Mucosa of descending colon (tissue), 3 donors: ENCODE data around the gene METTL2B. TPM values are rescaled to one million over a fixed set of nuclear protein-coding genes. Genes with fewer than 3 reads are reported as not detected.
A peak's percentile ranks its signal among the peaks of the same experiment; 100 is the strongest.
"Not testable (repeated sequence)": the region's sequence is repeated elsewhere in the genome, so short reads cannot be mapped to it uniquely, and the experiment has no call there.

Source experiments
- ATAC-seq: fragments of 200-7000 bp; cut with Tn5 transposase; one replicate; pipeline ENCODE4 v1.9.1; 2020; ENCODE audit warnings: mild to moderate bottlenecking, moderate library complexity
- DNase-seq, 3 donors: peaks; one replicate each; pipeline ENCODE4 v3.0.0-alpha.2; 2020
- H3K36me3 ChIP-seq: fragments of 200-600 bp; one replicate; pipeline ENCODE4 v1.8.0; 2021; ENCODE audit warnings: low read depth, mild to moderate bottlenecking
- H3K4me1 ChIP-seq: fragments of 200-600 bp; one replicate; pipeline ENCODE4 v1.8.0; 2021; ENCODE audit warnings: low read depth, mild to moderate bottlenecking
- H3K4me3 ChIP-seq: fragments of 200-600 bp; one replicate; pipeline ENCODE4 v1.8.0; 2021; ENCODE audit warnings: mild to moderate bottlenecking
- H3K9me3 ChIP-seq: fragments of 200-600 bp; one replicate; pipeline ENCODE4 v1.8.0; 2021; ENCODE audit warnings: mild to moderate bottlenecking
- intact Hi-C, 2 donors: fragments of 100-400 bp; cut with DNase I in 1 of 2; cut with micrococcal nuclease in 1 of 2; formaldehyde crosslinking; loops; one replicate each; pipeline versions ENCODE4 v1.11.0 to v1.11.1; 2022; cut with DNase I, micrococcal nuclease
- total RNA-seq, 3 donors: library from RNA; stranded (reverse); fragmentation: NEBNext Ultra II Directional in 2 of 3; extraction: Animal tissue kit (Norgen Biotek cat#: 25700) in 2 of 3; gene quantifications; one replicate each; pipeline versions ENCODE4 v1.2.1 to v1.2.4, GENCODE V29; 2021 to 2023
- TF ChIP-seq, protein P1 (sequence below): fragments of 200-600 bp; IDR thresholded peaks from one replicate; pipeline ENCODE4 v1.8.0; 2022; ENCODE audit warnings: antibody characterized with exemption, mild to moderate bottlenecking
- donor health status: DM: no; HTN: no; CAD: no; lungs with moderate emphysema.
- donor health status: DM: no; HTN: no; CAD: no.
- donor health status: DM: no; HTN: yes; CAD: no.

The METTL2B gene
- total RNA-seq, 3 donors from 2014 or later, result 24.1 to 29.4 (median 28.4) TPM

DNA sequence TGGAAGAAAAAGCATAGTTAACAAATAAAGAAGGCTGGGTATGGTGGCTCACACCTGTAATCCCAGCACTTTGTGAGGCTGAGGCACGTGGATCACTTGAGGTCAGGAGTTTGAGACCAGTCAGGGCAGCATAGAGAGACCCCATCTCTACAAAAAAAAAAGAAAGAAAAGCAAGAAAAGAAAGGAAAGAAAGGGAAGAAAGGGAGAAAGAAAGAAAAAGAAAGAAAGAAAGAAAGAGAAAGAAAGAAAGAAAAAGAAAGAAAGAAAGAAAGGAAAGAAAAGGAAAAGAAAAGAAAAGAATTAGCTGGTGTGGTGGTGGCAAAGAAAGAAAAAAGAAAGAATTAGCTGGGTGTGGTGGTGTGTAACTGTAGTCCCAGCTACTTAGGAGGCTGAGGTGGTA lies 24.0 kb upstream of the METTL2B start:
- TF ChIP-seq, protein P1, sequence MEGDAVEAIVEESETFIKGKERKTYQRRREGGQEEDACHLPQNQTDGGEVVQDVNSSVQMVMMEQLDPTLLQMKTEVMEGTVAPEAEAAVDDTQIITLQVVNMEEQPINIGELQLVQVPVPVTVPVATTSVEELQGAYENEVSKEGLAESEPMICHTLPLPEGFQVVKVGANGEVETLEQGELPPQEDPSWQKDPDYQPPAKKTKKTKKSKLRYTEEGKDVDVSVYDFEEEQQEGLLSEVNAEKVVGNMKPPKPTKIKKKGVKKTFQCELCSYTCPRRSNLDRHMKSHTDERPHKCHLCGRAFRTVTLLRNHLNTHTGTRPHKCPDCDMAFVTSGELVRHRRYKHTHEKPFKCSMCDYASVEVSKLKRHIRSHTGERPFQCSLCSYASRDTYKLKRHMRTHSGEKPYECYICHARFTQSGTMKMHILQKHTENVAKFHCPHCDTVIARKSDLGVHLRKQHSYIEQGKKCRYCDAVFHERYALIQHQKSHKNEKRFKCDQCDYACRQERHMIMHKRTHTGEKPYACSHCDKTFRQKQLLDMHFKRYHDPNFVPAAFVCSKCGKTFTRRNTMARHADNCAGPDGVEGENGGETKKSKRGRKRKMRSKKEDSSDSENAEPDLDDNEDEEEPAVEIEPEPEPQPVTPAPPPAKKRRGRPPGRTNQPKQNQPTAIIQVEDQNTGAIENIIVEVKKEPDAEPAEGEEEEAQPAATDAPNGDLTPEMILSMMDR, result no peak
- Histone ChIP-seq H3K36me3 (no peaks in the 10 kb centered on the region), H3K4me1 (peaks cover 23% of the 10 kb centered on the region), H3K9me3 (no peaks in the 10 kb centered on the region), H3K4me3 (no peak overlapping the region)
- intact Hi-C loops, result no loop called here
- ATAC-seq (no peak), DNase-seq (no peak)

DNA sequence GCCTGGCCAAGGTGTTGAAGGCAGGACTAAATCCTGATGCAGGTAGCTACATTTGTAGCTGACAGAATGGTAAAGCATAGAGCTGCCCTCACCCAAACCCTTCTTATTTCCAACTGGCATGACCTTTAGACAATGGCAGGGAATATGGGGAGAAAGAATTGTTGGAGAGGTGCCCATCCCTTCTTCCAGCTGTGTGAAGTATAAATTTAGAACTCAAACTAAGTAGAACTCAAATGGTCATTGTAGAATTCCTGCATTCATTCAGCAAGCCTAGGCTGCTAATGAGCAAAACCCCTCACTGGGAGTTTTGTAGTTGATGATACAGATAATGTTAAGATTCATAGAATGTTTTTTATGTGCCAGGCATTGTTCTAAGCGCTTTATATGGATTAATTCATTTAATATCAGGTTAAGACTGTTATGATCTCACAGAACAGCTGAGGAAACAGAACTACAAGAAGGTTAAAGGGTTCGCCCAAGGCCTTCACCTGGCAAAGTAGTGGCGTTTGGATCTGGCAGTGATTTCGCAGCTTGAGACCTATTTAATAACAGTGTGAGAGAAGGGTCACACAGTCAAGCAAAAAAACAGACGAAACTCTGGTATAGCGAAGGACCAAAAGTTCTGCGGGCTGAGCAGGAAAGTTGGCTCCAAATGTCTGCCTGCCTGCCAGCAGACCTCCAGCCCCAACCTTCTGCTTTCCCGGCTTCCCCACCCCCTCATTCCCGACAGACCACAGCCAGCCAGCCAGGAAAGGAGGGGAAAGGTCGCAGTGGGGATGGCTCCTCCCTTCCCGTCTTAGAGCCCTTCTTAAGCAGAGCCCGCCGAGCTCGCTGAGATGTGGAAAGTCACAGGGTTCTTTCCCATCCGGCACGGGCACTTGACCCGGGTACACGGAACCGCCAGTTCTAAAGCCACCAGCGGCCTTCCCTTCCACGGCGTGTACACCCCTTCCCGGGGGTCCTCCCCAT lies 22.4 kb upstream of the METTL2B start:
- peak; percentile 55 to 79 (median 64) for DNase-seq
- Histone ChIP-seq H3K4me3 (no peak overlapping the region), H3K36me3 (no peaks in the 10 kb centered on the region), H3K9me3 (no peaks in the 10 kb centered on the region), H3K4me1 (peaks cover 32% of the 10 kb centered on the region)
- intact Hi-C loops, result no loop called here
- TF ChIP-seq, protein P1, result no peak
- no peak for ATAC-seq

DNA sequence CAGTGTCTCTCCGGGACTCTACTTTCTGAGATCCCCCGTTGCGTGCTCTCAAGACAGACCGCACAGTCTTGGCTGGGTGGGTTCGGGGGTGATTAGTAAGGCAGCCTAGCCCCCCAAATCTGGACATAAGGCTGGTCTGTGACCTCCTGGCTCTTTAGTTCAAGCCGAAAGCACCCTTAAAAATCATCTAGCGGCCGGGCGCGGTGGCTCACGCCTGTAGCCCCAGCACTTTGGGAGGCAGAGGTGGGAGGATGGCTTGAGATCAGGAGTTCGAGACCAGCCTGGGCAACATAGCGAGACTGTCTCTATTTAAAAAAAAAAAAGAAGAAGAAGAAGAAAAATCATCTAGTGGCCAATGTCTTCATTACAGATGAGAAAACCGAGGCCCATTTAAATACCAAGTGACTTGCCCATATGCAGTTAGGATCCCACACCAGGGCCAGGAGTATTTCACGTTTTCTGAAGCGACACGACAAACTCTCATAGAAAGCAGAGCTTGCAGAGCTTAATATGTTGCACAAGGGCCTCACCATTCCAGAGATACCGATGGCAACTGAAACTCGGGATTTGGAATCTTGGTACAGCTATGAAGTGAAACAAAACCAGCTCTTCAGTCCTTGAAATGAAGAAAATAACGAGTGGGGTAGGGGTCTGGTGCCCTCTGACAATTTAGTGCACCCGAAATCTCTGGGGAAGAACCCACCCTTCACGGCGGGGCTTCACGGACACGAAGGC lies 21.6 kb upstream of the METTL2B start:
- Histone ChIP-seq H3K9me3 (no peaks in the 10 kb centered on the region), H3K4me1 (peaks cover 32% of the 10 kb centered on the region), H3K36me3 (no peaks in the 10 kb centered on the region), H3K4me3 (peak overlapping the region; percentile 67)
- peak in 1 of 3 donors; percentile 31 for DNase-seq
- TF ChIP-seq, protein P1, result no peak
- no peak for ATAC-seq
- intact Hi-C loops, result no loop called here

GRCh38 chr7:128455543-128456254 lies 20.8 kb upstream of the METTL2B start, which contains the start of gene HILPDA:
TSS of gene HILPDA (plus strand) at chr7:128455878. CDS start at chr7:128457269, 1,391 bp downstream.
- Histone ChIP-seq H3K9me3 (no peaks in the 10 kb centered on the region), H3K36me3 (no peaks in the 10 kb centered on the region), H3K4me3 (peak within 1 kb of the TSS; percentile 67), H3K4me1 (peaks cover 32% of the 10 kb centered on the region)
- DNase-seq, result peak; percentile 93 to 97 (median 95)
- TF ChIP-seq, protein P1, result no peak
- intact Hi-C loops, result no loop called here
- peak; percentile 98 for ATAC-seq

DNA sequence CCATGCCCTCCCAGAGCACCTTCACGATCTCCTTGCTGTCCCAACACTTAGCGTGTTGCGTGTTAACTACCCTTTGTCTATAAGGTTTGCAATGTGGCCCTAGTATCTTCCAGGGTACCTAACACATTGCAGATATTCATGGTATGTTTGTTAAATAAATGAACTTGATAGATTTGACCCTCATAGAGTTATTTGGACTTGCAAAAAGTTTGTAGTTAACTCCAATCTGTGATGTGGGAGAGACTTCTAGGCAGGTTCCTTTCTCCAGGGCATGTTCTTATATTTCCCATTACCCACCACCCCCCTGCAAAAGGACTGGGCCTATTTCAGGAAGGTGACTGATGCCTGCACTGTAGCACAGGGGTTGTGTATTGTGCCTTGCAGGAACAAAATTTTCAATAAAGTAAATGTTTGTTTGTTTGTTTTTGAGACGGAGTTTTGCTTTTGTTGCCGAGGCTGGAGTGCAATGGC lies 20.3 kb upstream of the METTL2B start:
- intact Hi-C loops, result no loop called here
- no peaks in the 10 kb centered on the region for H3K9me3 ChIP-seq
- TF ChIP-seq, protein P1, result no peak
- H3K36me3 ChIP-seq, result no peaks in the 10 kb centered on the region
- DNase-seq (no peak), ATAC-seq (peak; percentile 33)
- H3K4me3 ChIP-seq, result peak overlapping the region; percentile 67
- peaks cover 32% of the 10 kb centered on the region for H3K4me1 ChIP-seq

DNA sequence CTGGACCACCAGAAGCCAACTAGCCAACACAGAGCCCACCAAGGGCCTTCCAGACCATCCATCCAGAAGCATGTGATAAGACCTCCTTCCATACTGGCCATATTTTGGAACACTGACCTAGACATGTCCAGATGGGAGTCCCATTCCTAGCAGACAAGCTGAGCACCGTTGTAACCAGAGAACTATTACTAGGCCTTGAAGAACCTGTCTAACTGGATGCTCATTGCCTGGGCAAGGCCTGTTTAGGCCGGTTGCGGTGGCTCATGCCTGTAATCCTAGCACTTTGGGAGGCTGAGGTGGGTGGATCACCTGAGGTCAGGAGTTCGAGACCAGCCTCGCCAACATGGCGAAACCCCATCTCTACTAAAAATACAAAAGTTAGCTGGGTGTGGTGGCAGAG lies 19.2 kb upstream of the METTL2B start:
- DNase-seq, H3K36me3 ChIP-seq, intact Hi-C loops, H3K4me3 ChIP-seq, ATAC-seq, H3K9me3 ChIP-seq: not testable (repeated sequence)
- peaks cover 32% of the 10 kb centered on the region for H3K4me1 ChIP-seq
